Measurements from ENCODE around the gene RELA.

Gene RELA

GRCh38 chr11:65650547-65651338 is 12.0 kb downstream of the RELA start:
- no peak overlapping the region for H2AFZ ChIP-seq (ENCODE audit: low read depth, low read length)
- peaks cover 16% of the 10 kb centered on the region for H3K4me1 ChIP-seq (ENCODE audit: insufficient read depth, low read length)
- no peaks in the 10 kb centered on the region for H3K9me3 ChIP-seq (ENCODE audit: low read length)
- no peaks in the 10 kb centered on the region for H3K27me3 ChIP-seq (ENCODE audit: insufficient read depth, low read length)
- no peak overlapping the region for H3K4me3 ChIP-seq (ENCODE audit: low read length)
- peaks cover 19% of the 10 kb centered on the region for H3K36me3 ChIP-seq (ENCODE audit: insufficient read depth, low read length)

- Histone ChIP-seq H3K9me3 (ENCODE audit: low read length) (no peaks in the 10 kb centered on the region), H2AFZ (ENCODE audit: low read depth, low read length) (no peak overlapping the region), H3K4me3 (ENCODE audit: low read length) (no peak overlapping the region), H3K27me3 (ENCODE audit: insufficient read depth, low read length) (no peaks in the 10 kb centered on the region), H3K36me3 (ENCODE audit: insufficient read depth, low read length) (peaks cover 11% of the 10 kb centered on the region), H3K4me1 (ENCODE audit: insufficient read depth, low read length) (peaks cover 16% of the 10 kb centered on the region)
Measured at GRCh38 chr11:65649656-65650546, 12.8 kb downstream of the RELA start.

GRCh38 chr11:65648997-65649493 is 13.7 kb downstream of the RELA start:
- no peak overlapping the region for H3K4me3 ChIP-seq (ENCODE audit: low read length)
- H3K4me1 ChIP-seq (ENCODE audit: insufficient read depth, low read length): peaks cover 16% of the 10 kb centered on the region
- H3K9me3 ChIP-seq (ENCODE audit: low read length): no peaks in the 10 kb centered on the region
- no peaks in the 10 kb centered on the region for H3K27me3 ChIP-seq (ENCODE audit: insufficient read depth, low read length)
- peaks cover 3% of the 10 kb centered on the region for H3K36me3 ChIP-seq (ENCODE audit: insufficient read depth, low read length)
- no peak overlapping the region for H2AFZ ChIP-seq (ENCODE audit: low read depth, low read length)

- H3K4me1 ChIP-seq (ENCODE audit: insufficient read depth, low read length): peaks cover 5% of the 10 kb centered on the region
- H3K4me3 ChIP-seq (ENCODE audit: low read length): no peak overlapping the region
- no peaks in the 10 kb centered on the region for H3K27me3 ChIP-seq (ENCODE audit: insufficient read depth, low read length)
- peaks cover 3% of the 10 kb centered on the region for H3K36me3 ChIP-seq (ENCODE audit: insufficient read depth, low read length)
- no peaks in the 10 kb centered on the region for H3K9me3 ChIP-seq (ENCODE audit: low read length)
- H2AFZ ChIP-seq (ENCODE audit: low read depth, low read length): no peak overlapping the region
Measured at GRCh38 chr11:65646958-65647701, 15.6 kb downstream of the RELA start.

GRCh38 chr11:65646288-65646957 is 16.3 kb downstream of the RELA start:
- H3K27me3 ChIP-seq (ENCODE audit: insufficient read depth, low read length): no peaks in the 10 kb centered on the region
- H3K9me3 ChIP-seq (ENCODE audit: low read length): no peaks in the 10 kb centered on the region
- no peak overlapping the region for H3K4me3 ChIP-seq (ENCODE audit: low read length)
- peaks cover 3% of the 10 kb centered on the region for H3K36me3 ChIP-seq (ENCODE audit: insufficient read depth, low read length)
- no peaks in the 10 kb centered on the region for H3K4me1 ChIP-seq (ENCODE audit: insufficient read depth, low read length)
- H2AFZ ChIP-seq (ENCODE audit: low read depth, low read length): no peak overlapping the region

GRCh38 chr11:65645710-65646109 is 17.0 kb downstream of the RELA start:
- H3K4me3 ChIP-seq (ENCODE audit: low read length): no peak overlapping the region
- H3K36me3 ChIP-seq (ENCODE audit: insufficient read depth, low read length): peaks cover 3% of the 10 kb centered on the region
- H3K27me3 ChIP-seq (ENCODE audit: insufficient read depth, low read length): no peaks in the 10 kb centered on the region
- H3K4me1 ChIP-seq (ENCODE audit: insufficient read depth, low read length): no peaks in the 10 kb centered on the region
- H3K9me3 ChIP-seq (ENCODE audit: low read length): no peaks in the 10 kb centered on the region
- H2AFZ ChIP-seq (ENCODE audit: low read depth, low read length): no peak overlapping the region

- H3K9me3 ChIP-seq (ENCODE audit: low read length): no peaks in the 10 kb centered on the region
- peaks cover 3% of the 10 kb centered on the region for H3K36me3 ChIP-seq (ENCODE audit: insufficient read depth, low read length)
- H2AFZ ChIP-seq (ENCODE audit: low read depth, low read length): no peak overlapping the region
- H3K4me3 ChIP-seq (ENCODE audit: low read length): no peak overlapping the region
- H3K4me1 ChIP-seq (ENCODE audit: insufficient read depth, low read length): no peaks in the 10 kb centered on the region
- no peaks in the 10 kb centered on the region for H3K27me3 ChIP-seq (ENCODE audit: insufficient read depth, low read length)
Measured at GRCh38 chr11:65644837-65645236, 17.9 kb downstream of the RELA start.

- H2AFZ ChIP-seq (ENCODE audit: low read depth, low read length): no peak overlapping the region
- H3K9me3 ChIP-seq (ENCODE audit: low read length): no peaks in the 10 kb centered on the region
- H3K4me1 ChIP-seq (ENCODE audit: insufficient read depth, low read length): no peaks in the 10 kb centered on the region
- H3K4me3 ChIP-seq (ENCODE audit: low read length): no peak overlapping the region
- H3K27me3 ChIP-seq (ENCODE audit: insufficient read depth, low read length): no peaks in the 10 kb centered on the region
- H3K36me3 ChIP-seq (ENCODE audit: insufficient read depth, low read length): no peaks in the 10 kb centered on the region
Measured at GRCh38 chr11:65643971-65644370, 18.7 kb downstream of the RELA start.

GRCh38 chr11:65642014-65642671 is 20.6 kb downstream of the RELA start:
- Histone ChIP-seq H3K9me3 (ENCODE audit: low read length) (no peaks in the 10 kb centered on the region), H3K27me3 (ENCODE audit: insufficient read depth, low read length) (no peaks in the 10 kb centered on the region), H3K4me1 (ENCODE audit: insufficient read depth, low read length) (peaks cover 15% of the 10 kb centered on the region), H3K36me3 (ENCODE audit: insufficient read depth, low read length) (no peaks in the 10 kb centered on the region), H3K4me3 (ENCODE audit: low read length) (no peak overlapping the region), H2AFZ (ENCODE audit: low read depth, low read length) (no peak overlapping the region)

- Histone ChIP-seq H3K9me3 (ENCODE audit: low read length) (no peaks in the 10 kb centered on the region), H3K4me1 (ENCODE audit: insufficient read depth, low read length) (peaks cover 19% of the 10 kb centered on the region), H2AFZ (ENCODE audit: low read depth, low read length) (no peak overlapping the region), H3K4me3 (ENCODE audit: low read length) (no peak overlapping the region), H3K27me3 (ENCODE audit: insufficient read depth, low read length) (no peaks in the 10 kb centered on the region), H3K36me3 (ENCODE audit: insufficient read depth, low read length) (peaks cover 5% of the 10 kb centered on the region)
Measured at GRCh38 chr11:65641297-65642013, 21.3 kb downstream of the RELA start.

- no peak overlapping the region for H3K4me3 ChIP-seq (ENCODE audit: low read length)
- peaks cover 19% of the 10 kb centered on the region for H3K4me1 ChIP-seq (ENCODE audit: insufficient read depth, low read length)
- peaks cover 6% of the 10 kb centered on the region for H3K36me3 ChIP-seq (ENCODE audit: insufficient read depth, low read length)
- no peaks in the 10 kb centered on the region for H3K9me3 ChIP-seq (ENCODE audit: low read length)
- H2AFZ ChIP-seq (ENCODE audit: low read depth, low read length): no peak overlapping the region
- H3K27me3 ChIP-seq (ENCODE audit: insufficient read depth, low read length): no peaks in the 10 kb centered on the region
Measured at GRCh38 chr11:65640483-65641296, 22.0 kb downstream of the RELA start.
